Fibroblast of the aortic adventitia (primary cell): ENCODE measurements around the gene PTPN13. TPM values are rescaled to one million over a fixed set of nuclear protein-coding genes. Genes with fewer than 3 reads are reported as not detected.

Experiments
- DNase-seq: peaks from one replicate; pipeline ENCODE4 v3.0.0-alpha.2; 2010; ENCODE audit warnings: low read depth
- H3K4me3 ChIP-seq: 2 replicates; pipeline ENCODE4 v1.5.1; 2011; ENCODE audit warnings: low read depth, mild to moderate bottlenecking, control low read depth, low read length, moderate library complexity
- CTCF ChIP-seq: IDR thresholded peaks from 2 replicates; pipeline ENCODE4 v1.5.1; 2011; ENCODE audit warnings: mild to moderate bottlenecking, low read length, control low read depth, inconsistent platforms; ENCODE audit not compliant: insufficient read depth
- total RNA-seq: library from RNA; depleted of rRNA; stranded (reverse); fragments of >200 nt; gene quantifications from 2 replicates; pipeline ENCODE4 v1.2.3, GENCODE V29; 2012; ENCODE audit warnings: low replicate concordance

PTPN13 gene
- total RNA-seq, 1 donor = 67.6 TPM

- TF ChIP-seq CTCF = no peak
- H3K4me3 ChIP-seq = no peak overlapping the region
- no peak for DNase-seq
These were observed 163.4 kb downstream of the PTPN13 start for GRCh38 chr4:86757468-86757867.

- TF ChIP-seq CTCF = no peak
- no peak for DNase-seq
- no peak overlapping the region for H3K4me3 ChIP-seq
These were observed 165.2 kb downstream of the PTPN13 start for GRCh38 chr4:86759298-86759697.

DNA sequence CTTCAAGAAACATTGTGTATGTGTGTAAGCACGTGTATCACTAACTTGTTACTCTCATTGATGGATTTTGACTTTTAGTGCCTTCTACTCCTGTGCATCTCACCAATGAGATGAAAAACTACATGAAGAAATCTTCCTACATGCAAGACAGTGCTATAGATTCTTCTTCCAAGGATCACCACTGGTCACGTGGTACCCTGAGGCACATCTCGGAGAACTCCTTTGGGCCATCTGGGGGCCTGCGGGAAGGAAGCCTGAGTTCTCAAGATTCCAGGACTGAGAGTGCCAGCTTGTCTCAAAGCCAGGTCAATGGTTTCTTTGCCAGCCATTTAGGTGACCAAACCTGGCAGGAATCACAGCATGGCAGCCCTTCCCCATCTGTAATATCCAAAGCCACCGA is 168.5 kb downstream of the PTPN13 start:
- no peak overlapping the region for H3K4me3 ChIP-seq
- TF ChIP-seq CTCF = no peak

GRCh38 chr4:86769794-86770193 is 175.7 kb downstream of the PTPN13 start:
- no peak for DNase-seq
- no peak for TF ChIP-seq CTCF

More for the DNA sequence above, 168.5 kb downstream of the PTPN13 start:
- no peak for DNase-seq

DNA sequence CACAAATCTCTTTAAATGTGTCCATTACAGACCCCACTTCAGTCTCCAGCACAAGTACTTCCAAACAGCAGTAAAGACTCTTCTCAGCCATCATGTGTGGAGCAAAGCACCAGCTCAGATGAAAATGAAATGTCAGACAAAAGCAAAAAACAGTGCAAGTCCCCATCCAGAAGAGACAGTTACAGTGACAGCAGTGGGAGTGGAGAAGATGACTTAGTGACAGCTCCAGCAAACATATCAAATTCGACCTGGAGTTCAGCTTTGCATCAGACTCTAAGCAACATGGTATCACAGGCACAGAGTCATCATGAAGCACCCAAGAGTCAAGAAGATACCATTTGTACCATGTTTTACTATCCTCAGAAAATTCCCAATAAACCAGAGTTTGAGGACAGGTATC is 177.0 kb downstream of the PTPN13 start:
- H3K4me3 ChIP-seq = no peak overlapping the region
- TF ChIP-seq CTCF = no peak
- no peak for DNase-seq

More at GRCh38 chr4:86769794-86770193, 175.7 kb downstream of the PTPN13 start:
- H3K4me3 ChIP-seq = no peak overlapping the region

DNA sequence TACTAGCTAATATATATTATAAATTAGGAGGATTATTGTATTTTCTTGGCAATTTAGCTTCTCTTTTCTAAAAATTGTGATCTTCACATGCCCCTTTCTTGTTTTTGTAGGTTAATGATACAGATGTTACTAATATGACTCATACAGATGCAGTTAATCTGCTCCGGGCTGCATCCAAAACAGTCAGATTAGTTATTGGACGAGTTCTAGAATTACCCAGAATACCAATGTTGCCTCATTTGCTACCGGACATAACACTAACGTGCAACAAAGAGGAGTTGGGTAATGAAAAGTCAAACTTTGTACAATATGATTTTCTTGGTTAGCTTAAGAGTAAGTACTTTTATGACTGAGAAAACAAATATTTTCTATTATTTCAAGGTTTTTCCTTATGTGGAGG is 180.9 kb downstream of the PTPN13 start:
- no peak for TF ChIP-seq CTCF
- H3K4me3 ChIP-seq = no peak overlapping the region
- no peak for DNase-seq

- TF ChIP-seq CTCF = no peak
- DNase-seq = no peak
- no peak overlapping the region for H3K4me3 ChIP-seq
These were observed 184.1 kb downstream of the PTPN13 start for GRCh38 chr4:86778175-86778574.
